ENCODE results near the gene SMARCAD1.

DNA sequence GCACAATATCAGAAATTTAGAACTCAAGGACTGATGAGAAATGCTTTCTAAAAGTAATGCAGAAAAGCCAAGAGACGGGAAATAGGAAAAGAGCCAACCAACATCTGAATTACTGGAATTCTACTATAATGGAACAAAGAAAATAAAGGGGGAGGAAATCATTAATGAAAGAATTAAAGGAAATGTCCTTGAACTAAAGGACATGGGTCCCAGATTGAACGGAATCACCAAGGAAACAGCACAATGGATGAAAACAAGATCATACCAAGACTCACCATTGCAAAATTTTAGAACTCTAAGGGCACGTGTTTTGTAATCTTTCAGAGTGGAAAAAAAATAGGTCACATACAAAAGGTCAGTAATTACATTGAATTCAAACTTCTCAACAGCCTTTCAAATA is 99.0 kb downstream of the SMARCAD1 start:
- TF ChIP-seq, protein P1, sequence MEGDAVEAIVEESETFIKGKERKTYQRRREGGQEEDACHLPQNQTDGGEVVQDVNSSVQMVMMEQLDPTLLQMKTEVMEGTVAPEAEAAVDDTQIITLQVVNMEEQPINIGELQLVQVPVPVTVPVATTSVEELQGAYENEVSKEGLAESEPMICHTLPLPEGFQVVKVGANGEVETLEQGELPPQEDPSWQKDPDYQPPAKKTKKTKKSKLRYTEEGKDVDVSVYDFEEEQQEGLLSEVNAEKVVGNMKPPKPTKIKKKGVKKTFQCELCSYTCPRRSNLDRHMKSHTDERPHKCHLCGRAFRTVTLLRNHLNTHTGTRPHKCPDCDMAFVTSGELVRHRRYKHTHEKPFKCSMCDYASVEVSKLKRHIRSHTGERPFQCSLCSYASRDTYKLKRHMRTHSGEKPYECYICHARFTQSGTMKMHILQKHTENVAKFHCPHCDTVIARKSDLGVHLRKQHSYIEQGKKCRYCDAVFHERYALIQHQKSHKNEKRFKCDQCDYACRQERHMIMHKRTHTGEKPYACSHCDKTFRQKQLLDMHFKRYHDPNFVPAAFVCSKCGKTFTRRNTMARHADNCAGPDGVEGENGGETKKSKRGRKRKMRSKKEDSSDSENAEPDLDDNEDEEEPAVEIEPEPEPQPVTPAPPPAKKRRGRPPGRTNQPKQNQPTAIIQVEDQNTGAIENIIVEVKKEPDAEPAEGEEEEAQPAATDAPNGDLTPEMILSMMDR (IDR thresholded peaks at IDR 0.05), result no peak
- TF ChIP-seq POLR2AphosphoS5 (IDR thresholded peaks at IDR 0.05), result no peak
- no peak for TF ChIP-seq POLR2A (IDR thresholded peaks at IDR 0.05)

Data from upper lobe of left lung (tissue), 4 donors.